ENCODE results near the gene LYPD6B. TPM values are rescaled to one million over a fixed set of nuclear protein-coding genes. Genes with fewer than 3 reads are reported as not detected.

Gene LYPD6B
- polyA plus RNA-seq, 3 donors = not detected

- no peaks in the 10 kb centered on the region for H3K36me3 Mint-ChIP-seq
- DNase-seq = no peak
- Histone ChIP-seq H3K4me2 (replicated peaks; ENCODE audit: extremely low read depth, low read length, poor library complexity, severe bottlenecking) (no peak overlapping the region), H3K4me3 (replicated peaks in 1 of 3; ENCODE audit: low read depth in 2 of 3, low read length in 3 of 3) (no peak overlapping the region), H3K27me3 (ENCODE audit: control insufficient read depth in 2 of 2, insufficient read depth in 2 of 2, low read length in 2 of 2) (no peaks in the 10 kb centered on the region), H4K20me1 (ENCODE audit: insufficient read depth, low read length) (no peaks in the 10 kb centered on the region), H3K27ac (ENCODE audit: low read depth in 1 of 2, low read length in 2 of 2) (no peak overlapping the region), H3K9me3 (replicated peaks in 1 of 2; ENCODE audit: control insufficient read depth in 1 of 2, insufficient read depth in 1 of 2, low read length in 2 of 2) (no peaks in the 10 kb centered on the region), H2AFZ (ENCODE audit: insufficient read depth, low read depth, low read length, poor library complexity, severe bottlenecking) (no peak overlapping the region), H3K9ac (ENCODE audit: insufficient read depth, low read length, poor library complexity, severe bottlenecking) (no peak overlapping the region), H3K36me3 (replicated peaks in 1 of 2; ENCODE audit: control insufficient read depth in 1 of 2, insufficient read depth in 2 of 2, low read length in 2 of 2) (no peaks in the 10 kb centered on the region), H3K4me1 (ENCODE audit: control insufficient read depth in 1 of 2, insufficient read depth in 2 of 2, low read length in 2 of 2) (no peaks in the 10 kb centered on the region), H3K79me2 (ENCODE audit: insufficient read depth, low read length) (no peaks in the 10 kb centered on the region)
- intact Hi-C loops (cut with micrococcal nuclease) = no loop called here
- peaks cover 5% of the 10 kb centered on the region for H3K4me1 Mint-ChIP-seq
- no peak overlapping the region for H3K27ac Mint-ChIP-seq
- WGBS (ENCODE audit: insufficient coverage) = over 99% methylated on average over 14 of the region's 14 CpGs
- no peak for TF ChIP-seq CTCF (IDR thresholded peaks at IDR 0.05)
- no peaks in the 10 kb centered on the region for H3K9me3 Mint-ChIP-seq
- no peak overlapping the region for H3K4me3 Mint-ChIP-seq
- H3K27me3 Mint-ChIP-seq (ENCODE audit: low read depth in 3 of 3) = peaks cover 1 to 14% (median 5%) of the 10 kb centered on the region in 3 donors
Measured at GRCh38 chr2:149002378-149002890, 36.1 kb upstream of the LYPD6B start.

DNA sequence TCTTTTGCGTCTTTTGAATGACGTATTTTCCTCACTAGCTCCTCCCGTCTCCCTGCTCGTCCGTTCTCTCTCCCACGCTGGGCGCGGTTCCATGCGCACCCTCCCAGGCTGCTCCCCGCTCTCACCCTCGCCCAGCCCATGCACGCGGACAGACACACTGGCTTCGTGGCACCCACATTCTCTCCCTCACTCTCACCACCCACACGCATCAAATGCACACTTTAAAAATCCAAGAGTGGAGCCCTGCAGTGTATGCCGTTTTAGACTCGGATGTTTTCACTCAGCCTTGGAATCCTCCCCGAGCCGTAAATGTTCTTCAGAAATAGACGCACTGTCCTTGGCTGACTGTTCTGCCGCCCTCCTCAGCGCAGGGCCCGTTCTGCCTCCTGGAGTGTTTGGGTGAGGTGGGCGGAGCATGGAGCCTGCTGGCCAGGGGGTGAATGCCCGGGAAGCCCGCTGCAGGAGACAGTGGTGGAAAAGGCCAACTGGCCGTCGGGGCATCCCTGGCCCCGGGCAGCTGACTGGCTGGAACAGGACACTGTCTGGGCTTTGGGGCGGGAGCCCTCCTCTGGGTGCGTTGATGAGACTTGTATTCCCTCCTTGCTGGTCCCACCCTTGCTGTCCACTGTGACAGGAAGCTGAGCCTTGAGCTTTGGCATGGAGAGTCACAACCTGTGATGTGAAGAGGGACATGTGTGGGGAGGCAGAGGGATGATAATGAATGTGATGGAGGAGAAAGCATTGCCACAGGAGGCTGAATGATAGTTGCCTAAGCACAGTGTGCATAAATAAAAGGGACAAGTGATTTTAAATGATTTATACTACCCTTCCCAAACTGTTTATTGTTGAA, 35.4 kb upstream of the LYPD6B start:
- intact Hi-C loops (cut with micrococcal nuclease) = no loop called here
- 94% methylated on average over 31 of the region's 31 CpGs for WGBS (ENCODE audit: insufficient coverage)
- H3K9ac ChIP-seq (ENCODE audit: insufficient read depth, low read length, poor library complexity, severe bottlenecking) = no peak overlapping the region
- no peaks in the 10 kb centered on the region for H3K4me1 ChIP-seq (ENCODE audit: control insufficient read depth in 1 of 2, insufficient read depth in 2 of 2, low read length in 2 of 2)
- no peaks in the 10 kb centered on the region for H3K36me3 ChIP-seq (replicated peaks in 1 of 2; ENCODE audit: control insufficient read depth in 1 of 2, insufficient read depth in 2 of 2, low read length in 2 of 2)
- no peaks in the 10 kb centered on the region for H3K9me3 Mint-ChIP-seq
- no peak overlapping the region for H3K4me3 ChIP-seq (replicated peaks in 1 of 3; ENCODE audit: low read depth in 2 of 3, low read length in 3 of 3)
- H3K4me3 Mint-ChIP-seq = no peak overlapping the region
- no peaks in the 10 kb centered on the region for H3K9me3 ChIP-seq (replicated peaks in 1 of 2; ENCODE audit: control insufficient read depth in 1 of 2, insufficient read depth in 1 of 2, low read length in 2 of 2)
- no peaks in the 10 kb centered on the region for H3K79me2 ChIP-seq (ENCODE audit: insufficient read depth, low read length)
- H3K27me3 Mint-ChIP-seq (ENCODE audit: low read depth in 3 of 3) = peaks cover 1 to 10% (median 3%) of the 10 kb centered on the region in 3 donors
- no peak overlapping the region for H3K4me2 ChIP-seq (replicated peaks; ENCODE audit: extremely low read depth, low read length, poor library complexity, severe bottlenecking)
- no peak for DNase-seq
- no peak overlapping the region for H2AFZ ChIP-seq (ENCODE audit: insufficient read depth, low read depth, low read length, poor library complexity, severe bottlenecking)
- H3K4me1 Mint-ChIP-seq = peaks cover 5% of the 10 kb centered on the region
- H3K27ac Mint-ChIP-seq = no peak overlapping the region
- TF ChIP-seq CTCF (IDR thresholded peaks at IDR 0.05) = no peak
- H4K20me1 ChIP-seq (ENCODE audit: insufficient read depth, low read length) = no peaks in the 10 kb centered on the region
- H3K27ac ChIP-seq (ENCODE audit: low read depth in 1 of 2, low read length in 2 of 2) = no peak overlapping the region
- no peaks in the 10 kb centered on the region for H3K36me3 Mint-ChIP-seq
- H3K27me3 ChIP-seq (ENCODE audit: control insufficient read depth in 2 of 2, insufficient read depth in 2 of 2, low read length in 2 of 2) = no peaks in the 10 kb centered on the region
